Measurements from ENCODE around the gene KDM6B.

- TF ChIP-seq GATA2 (IDR thresholded peaks at IDR 0.05; ENCODE audit: low read depth, low read length) (no peak), GATA3 (IDR thresholded peaks at IDR 0.05; ENCODE audit: low read depth, low read length) (no peak)
Observed at GRCh38 chr17:7849751-7850504, 15.9 kb downstream of the KDM6B start.
